GM23338 (cell line): ENCODE data around the gene DHX58.

Source experiments
- CTCF ChIP-seq, 2 experiments: fragments of 200-600 bp in 1 of 2; sonication (generic) in 1 of 2; conservative IDR thresholded peaks; 2 replicates each; pipeline versions ENCODE4 v1.5.1 to v1.6.1; 2016 to 2017; ENCODE audit warnings: antibody characterized with exemption in 2 of 2, low read depth in 2 of 2, mild to moderate bottlenecking in 2 of 2, moderate library complexity in 1 of 2
- ETS1 ChIP-seq: IDR thresholded peaks from 2 replicates; pipeline ENCODE4 v1.6.1; 2016; ENCODE audit warnings: antibody characterized with exemption
- EZH2 ChIP-seq: fragments of 200-600 bp; sonication (generic); IDR thresholded peaks from one replicate; pipeline ENCODE4 v1.8.0; 2017; ENCODE audit warnings: antibody characterized with exemption, mild to moderate bottlenecking, low read depth; ENCODE audit not compliant: unreplicated experiment
- EZH2phosphoT487 ChIP-seq: fragments of 200-600 bp; sonication (generic); IDR thresholded peaks from one replicate; pipeline ENCODE4 v1.8.1; 2018; ENCODE audit warnings: antibody characterized with exemption; ENCODE audit not compliant: unreplicated experiment
- POLR2AphosphoS5 ChIP-seq: IDR thresholded peaks from 2 replicates; pipeline ENCODE4 v1.6.1; 2016; ENCODE audit warnings: antibody characterized with exemption, low read depth
- REST ChIP-seq: IDR thresholded peaks from one replicate; pipeline ENCODE4 v1.6.1; 2018; ENCODE audit warnings: antibody characterized with exemption; ENCODE audit not compliant: unreplicated experiment

- no peak for TF ChIP-seq CTCF (conservative IDR thresholded peaks at IDR 0.05; ENCODE audit: low read depth in 2 of 2)
- TF ChIP-seq EZH2: no peak
- no peak for TF ChIP-seq ETS1
- TF ChIP-seq REST: no peak
- no peak for TF ChIP-seq POLR2AphosphoS5
- no peak for TF ChIP-seq EZH2phosphoT487
Observed at GRCh38 chr17:42107124-42107523, 5.4 kb downstream of the DHX58 start.
